ENCODE data around the gene ZNF70. TPM values are rescaled to one million over a fixed set of nuclear protein-coding genes. Genes with fewer than 3 reads are reported as not detected.

The ZNF70 gene
- total RNA-seq, result 1 to 10 TPM; 1.9 to 2.4 TPM

- Mint-ChIP-seq H3K36me3 (peaks cover 5% of the 10 kb centered on the region), H3K4me3 (peak within 1 kb of the TSS; percentile 87), H3K9me3 (no peaks in the 10 kb centered on the region), H3K27me3 (no peaks in the 10 kb centered on the region), H3K27ac (peak within 1 kb of the TSS; percentile 74), H3K4me1 (peaks cover 9% of the 10 kb centered on the region)
- DNase-seq, result peak; percentile 93
Measured at GRCh38 chr22:23750714-23751440, at the start of gene ZNF70. Gene ZNF70, minus strand, starts transcription at chr22:23751112. Its CDS starts 5,972 bp downstream, at chr22:23745140.

DNA sequence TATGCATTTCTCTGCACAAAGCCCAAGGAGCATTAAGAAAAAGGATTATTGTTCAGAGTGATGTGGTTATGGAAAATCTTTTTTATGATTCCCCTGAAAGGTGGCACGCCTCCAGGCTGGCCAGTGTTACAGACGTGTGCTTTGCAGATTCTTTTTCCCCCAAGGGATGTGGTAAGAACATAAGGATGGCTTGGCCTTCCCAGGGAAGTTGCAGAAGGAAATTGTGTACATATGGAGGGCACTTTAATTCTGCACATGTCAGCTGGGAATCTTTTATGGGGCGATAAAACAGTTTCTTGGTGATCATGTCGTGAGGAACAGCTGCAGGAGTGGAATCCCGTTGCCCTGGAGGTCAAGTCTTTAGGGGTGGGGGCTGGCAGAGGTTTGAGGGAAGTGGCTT lies 45.5 kb upstream of the ZNF70 start:
- H3K9me3 Mint-ChIP-seq, result no peaks in the 10 kb centered on the region
- no peak overlapping the region for H3K4me3 Mint-ChIP-seq
- peaks cover 19% of the 10 kb centered on the region for H3K36me3 Mint-ChIP-seq
- H3K27me3 Mint-ChIP-seq, result no peaks in the 10 kb centered on the region
- DNase-seq, result no peak
- peaks cover 14% of the 10 kb centered on the region for H3K4me1 Mint-ChIP-seq
- no peak overlapping the region for H3K27ac Mint-ChIP-seq

GRCh38 chr22:23793326-23793725 lies 42.4 kb upstream of the ZNF70 start:
- Mint-ChIP-seq H3K27me3 (no peaks in the 10 kb centered on the region), H3K27ac (no peak overlapping the region), H3K36me3 (peaks cover 20% of the 10 kb centered on the region), H3K9me3 (no peaks in the 10 kb centered on the region), H3K4me1 (peaks cover 20% of the 10 kb centered on the region), H3K4me3 (no peak overlapping the region)
- no peak for DNase-seq

DNA sequence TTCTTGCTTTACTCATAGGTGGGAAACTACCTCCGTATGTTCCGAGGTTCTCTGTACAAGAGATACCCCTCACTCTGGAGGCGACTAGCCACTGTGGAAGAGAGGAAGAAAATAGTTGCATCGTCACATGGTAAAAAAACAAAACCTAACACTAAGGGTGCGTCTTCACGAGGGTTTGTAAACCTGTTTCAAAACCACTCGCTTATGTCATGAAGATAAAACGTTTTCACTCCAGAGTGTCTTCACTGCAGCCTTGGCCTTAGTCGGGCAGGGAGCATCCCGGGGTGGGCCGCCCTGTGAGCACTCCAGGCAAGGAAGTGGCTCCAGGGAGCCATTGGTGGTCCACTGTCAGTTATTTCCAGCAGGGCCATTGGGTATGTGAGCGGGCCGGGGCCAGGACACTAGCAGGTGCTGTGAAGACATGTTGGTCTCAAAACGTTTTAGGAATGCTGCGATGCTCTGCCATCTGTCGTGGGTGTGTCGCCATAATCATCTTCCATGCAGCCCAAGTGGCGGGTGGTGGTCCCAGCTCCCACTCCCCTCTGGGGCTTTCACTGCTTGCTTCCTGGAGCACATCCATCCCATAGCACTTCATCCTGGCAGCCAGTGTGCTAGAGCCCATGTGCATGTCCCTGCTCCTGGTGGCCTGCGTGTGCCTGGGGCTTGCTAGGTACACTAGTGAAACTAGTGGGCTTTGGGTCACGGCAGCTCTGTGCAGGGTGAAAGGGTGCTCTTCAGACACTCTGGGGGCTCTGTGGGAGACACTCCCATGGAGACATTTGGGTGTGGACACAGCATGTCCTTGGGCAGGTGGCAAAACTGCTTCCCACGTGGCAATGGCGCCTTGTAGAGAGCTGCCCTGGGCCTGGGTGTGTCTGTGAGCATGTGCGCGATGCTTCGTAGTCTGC lies 41.1 kb upstream of the ZNF70 start:
- H3K9me3 Mint-ChIP-seq, result no peaks in the 10 kb centered on the region
- peak overlapping the region; percentile 44 for H3K27ac Mint-ChIP-seq
- H3K4me3 Mint-ChIP-seq, result no peak overlapping the region
- no peak for DNase-seq
- H3K4me1 Mint-ChIP-seq, result peaks cover 26% of the 10 kb centered on the region
- peaks cover 19% of the 10 kb centered on the region for H3K36me3 Mint-ChIP-seq
- H3K27me3 Mint-ChIP-seq, result no peaks in the 10 kb centered on the region

DNA sequence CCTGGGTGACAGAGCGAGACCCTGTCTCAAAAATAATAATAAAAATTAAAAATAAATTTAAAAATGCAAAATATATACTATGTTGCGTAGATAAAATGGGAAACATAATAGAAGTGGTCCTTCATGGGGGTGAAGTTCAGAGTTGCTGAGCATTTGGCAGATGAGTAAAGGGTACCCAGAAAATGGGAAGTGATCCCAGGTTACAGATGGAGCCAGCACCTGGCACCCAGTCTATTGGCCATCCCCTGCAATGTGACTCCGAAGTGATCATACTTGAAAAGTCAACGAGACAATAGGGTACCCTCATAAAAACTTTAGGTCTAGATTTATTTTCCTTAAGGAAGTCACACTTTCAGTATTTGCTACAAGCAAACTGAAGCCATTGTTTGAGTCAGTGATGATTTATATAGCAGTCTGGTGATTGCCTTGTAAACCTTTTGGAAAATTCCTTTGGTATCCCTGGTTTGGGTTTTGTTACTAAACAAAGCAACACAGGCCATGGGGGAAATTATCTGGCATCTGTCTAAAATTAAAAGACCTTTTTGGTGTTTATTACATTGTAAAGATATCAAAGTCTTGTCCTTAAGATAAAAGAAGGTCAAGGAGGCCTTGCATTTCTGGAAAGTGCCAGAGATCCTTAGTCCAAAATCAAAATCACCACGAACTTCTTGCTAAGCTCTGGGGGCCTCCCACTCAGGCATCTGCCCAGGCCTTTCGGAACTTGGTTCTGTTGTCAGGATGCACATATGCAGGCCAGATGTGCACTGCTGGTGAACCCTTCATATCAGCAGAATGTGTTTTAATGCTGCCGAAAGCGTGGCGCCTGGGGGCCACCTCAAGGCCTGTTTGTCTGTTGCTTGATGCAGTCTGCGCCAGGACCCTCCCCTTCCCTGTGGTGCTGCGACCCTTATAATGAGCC lies 40.2 kb upstream of the ZNF70 start:
- no peak overlapping the region for H3K4me3 Mint-ChIP-seq
- no peaks in the 10 kb centered on the region for H3K9me3 Mint-ChIP-seq
- DNase-seq, result no peak
- peaks cover 30% of the 10 kb centered on the region for H3K4me1 Mint-ChIP-seq
- H3K36me3 Mint-ChIP-seq, result peaks cover 12% of the 10 kb centered on the region
- H3K27me3 Mint-ChIP-seq, result no peaks in the 10 kb centered on the region
- no peak overlapping the region for H3K27ac Mint-ChIP-seq

GRCh38 chr22:23789638-23790037 lies 38.7 kb upstream of the ZNF70 start:
- Mint-ChIP-seq H3K27me3 (no peaks in the 10 kb centered on the region), H3K36me3 (peaks cover 11% of the 10 kb centered on the region), H3K4me1 (peaks cover 30% of the 10 kb centered on the region), H3K4me3 (no peak overlapping the region), H3K27ac (no peak overlapping the region), H3K9me3 (no peaks in the 10 kb centered on the region)
- no peak for DNase-seq

GRCh38 chr22:23789121-23789520 lies 38.2 kb upstream of the ZNF70 start:
- Mint-ChIP-seq H3K27ac (no peak overlapping the region), H3K4me3 (no peak overlapping the region), H3K9me3 (no peaks in the 10 kb centered on the region), H3K27me3 (no peaks in the 10 kb centered on the region), H3K36me3 (peaks cover 11% of the 10 kb centered on the region), H3K4me1 (peaks cover 34% of the 10 kb centered on the region)
- DNase-seq, result no peak

- Mint-ChIP-seq H3K9me3 (no peaks in the 10 kb centered on the region), H3K27ac (peak overlapping the region; percentile 88), H3K27me3 (no peaks in the 10 kb centered on the region), H3K36me3 (peaks cover 9% of the 10 kb centered on the region), H3K4me1 (peaks cover 32% of the 10 kb centered on the region), H3K4me3 (peak overlapping the region; percentile 90)
- DNase-seq, result no peak
Measured at GRCh38 chr22:23787910-23788309, 37.0 kb upstream of the ZNF70 start.

DNA sequence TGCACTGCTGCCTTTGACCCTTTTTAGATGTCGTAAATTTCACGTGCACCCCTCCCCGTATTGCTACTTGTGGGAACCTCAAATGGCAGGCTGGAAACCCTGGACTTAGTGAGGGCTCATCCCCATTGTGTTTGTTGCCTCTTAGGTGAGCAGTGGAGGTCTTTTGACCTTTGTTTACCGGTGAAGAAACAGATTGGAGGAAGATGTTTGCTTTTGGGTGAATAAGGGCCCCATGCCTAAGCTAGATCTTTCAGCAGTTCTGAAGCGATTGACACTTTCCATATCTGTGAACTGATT lies 36.6 kb upstream of the ZNF70 start:
- peak overlapping the region; percentile 90 for H3K4me3 Mint-ChIP-seq
- DNase-seq, result no peak
- H3K9me3 Mint-ChIP-seq, result no peaks in the 10 kb centered on the region
- H3K27me3 Mint-ChIP-seq, result no peaks in the 10 kb centered on the region
- peak overlapping the region; percentile 88 for H3K27ac Mint-ChIP-seq
- H3K4me1 Mint-ChIP-seq, result peaks cover 30% of the 10 kb centered on the region
- H3K36me3 Mint-ChIP-seq, result peaks cover 9% of the 10 kb centered on the region

DNA sequence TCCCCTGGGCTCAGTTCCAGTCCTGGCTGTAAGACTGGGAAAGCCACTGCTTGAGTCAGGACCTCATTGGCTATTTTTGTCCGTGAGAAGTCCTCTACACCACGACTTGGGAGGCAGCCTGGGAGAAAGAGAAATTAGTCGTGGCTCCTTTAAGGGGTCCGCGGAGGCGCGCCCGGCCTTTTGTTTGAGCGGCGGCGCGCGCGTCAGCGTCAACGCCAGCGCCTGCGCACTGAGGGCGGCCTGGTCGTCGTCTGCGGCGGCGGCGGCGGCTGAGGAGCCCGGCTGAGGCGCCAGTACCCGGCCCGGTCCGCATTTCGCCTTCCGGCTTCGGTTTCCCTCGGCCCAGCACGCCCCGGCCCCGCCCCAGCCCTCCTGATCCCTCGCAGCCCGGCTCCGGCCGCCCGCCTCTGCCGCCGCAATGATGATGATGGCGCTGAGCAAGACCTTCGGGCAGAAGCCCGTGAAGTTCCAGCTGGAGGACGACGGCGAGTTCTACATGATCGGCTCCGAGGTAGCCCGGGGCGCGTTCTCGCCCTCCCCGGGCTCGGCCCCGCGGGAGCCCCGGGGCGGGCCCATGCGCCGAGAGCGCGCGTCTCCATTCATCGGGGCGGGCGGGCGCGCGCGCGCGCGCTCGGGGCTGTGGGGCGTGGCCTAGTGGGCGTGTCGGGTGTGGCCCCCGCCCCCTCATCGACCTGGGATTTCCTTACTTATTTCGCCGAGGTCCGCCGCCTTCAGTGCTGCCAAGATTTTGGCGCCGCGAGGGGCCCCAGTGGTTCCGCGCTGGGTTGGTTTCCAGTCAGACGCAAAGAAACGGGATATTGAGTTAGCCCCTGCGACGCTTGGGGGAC lies 36.1 kb upstream of the ZNF70 start, which contains the start of gene SMARCB1:
Gene SMARCB1, plus strand, starts transcription at position 215 of the 848 bp plus-strand sequence. Its CDS starts 204 bp downstream, at position 419.
- peaks cover 24% of the 10 kb centered on the region for H3K4me1 Mint-ChIP-seq
- peak within 1 kb of the TSS; percentile 90 for H3K4me3 Mint-ChIP-seq
- H3K27ac Mint-ChIP-seq, result peak within 1 kb of the TSS; percentile 94
- DNase-seq, result peak; percentile 89
- no peaks in the 10 kb centered on the region for H3K27me3 Mint-ChIP-seq
- H3K36me3 Mint-ChIP-seq, result peaks cover 9% of the 10 kb centered on the region
- no peaks in the 10 kb centered on the region for H3K9me3 Mint-ChIP-seq

DNA sequence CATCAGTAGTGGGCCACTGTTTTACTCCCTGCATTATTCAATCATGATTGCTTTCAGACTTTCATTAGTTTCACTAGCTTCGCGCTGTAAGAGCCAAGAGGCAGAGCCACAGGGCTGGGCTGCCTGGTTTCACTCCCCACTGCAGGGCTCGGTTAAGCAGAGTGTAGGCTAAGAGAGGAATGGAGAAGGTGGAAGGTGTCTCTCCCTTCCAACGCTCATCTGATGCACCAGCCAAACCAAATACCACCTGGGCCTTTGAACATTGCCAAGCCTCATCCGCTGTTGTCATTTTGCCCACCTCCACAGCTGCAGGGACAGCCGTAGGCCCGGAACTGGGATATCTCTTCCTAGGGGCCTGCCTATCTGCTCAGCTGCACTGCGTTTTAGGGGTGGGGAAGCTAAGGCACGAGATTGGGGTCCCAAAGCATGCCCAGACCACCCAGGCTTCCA lies 35.4 kb upstream of the ZNF70 start:
- Mint-ChIP-seq H3K36me3 (peaks cover 6% of the 10 kb centered on the region), H3K4me1 (peaks cover 19% of the 10 kb centered on the region), H3K9me3 (no peaks in the 10 kb centered on the region), H3K27ac (peak overlapping the region; percentile 94), H3K4me3 (peak overlapping the region; percentile 90), H3K27me3 (no peaks in the 10 kb centered on the region)
- DNase-seq, result peak; percentile 28

- Mint-ChIP-seq H3K4me3 (no peak overlapping the region), H3K27ac (peak overlapping the region; percentile 0), H3K4me1 (peaks cover 16% of the 10 kb centered on the region), H3K9me3 (no peaks in the 10 kb centered on the region), H3K27me3 (no peaks in the 10 kb centered on the region), H3K36me3 (peaks cover 6% of the 10 kb centered on the region)
- DNase-seq, result no peak
Measured at GRCh38 chr22:23784215-23784732, 33.4 kb upstream of the ZNF70 start.

DNA sequence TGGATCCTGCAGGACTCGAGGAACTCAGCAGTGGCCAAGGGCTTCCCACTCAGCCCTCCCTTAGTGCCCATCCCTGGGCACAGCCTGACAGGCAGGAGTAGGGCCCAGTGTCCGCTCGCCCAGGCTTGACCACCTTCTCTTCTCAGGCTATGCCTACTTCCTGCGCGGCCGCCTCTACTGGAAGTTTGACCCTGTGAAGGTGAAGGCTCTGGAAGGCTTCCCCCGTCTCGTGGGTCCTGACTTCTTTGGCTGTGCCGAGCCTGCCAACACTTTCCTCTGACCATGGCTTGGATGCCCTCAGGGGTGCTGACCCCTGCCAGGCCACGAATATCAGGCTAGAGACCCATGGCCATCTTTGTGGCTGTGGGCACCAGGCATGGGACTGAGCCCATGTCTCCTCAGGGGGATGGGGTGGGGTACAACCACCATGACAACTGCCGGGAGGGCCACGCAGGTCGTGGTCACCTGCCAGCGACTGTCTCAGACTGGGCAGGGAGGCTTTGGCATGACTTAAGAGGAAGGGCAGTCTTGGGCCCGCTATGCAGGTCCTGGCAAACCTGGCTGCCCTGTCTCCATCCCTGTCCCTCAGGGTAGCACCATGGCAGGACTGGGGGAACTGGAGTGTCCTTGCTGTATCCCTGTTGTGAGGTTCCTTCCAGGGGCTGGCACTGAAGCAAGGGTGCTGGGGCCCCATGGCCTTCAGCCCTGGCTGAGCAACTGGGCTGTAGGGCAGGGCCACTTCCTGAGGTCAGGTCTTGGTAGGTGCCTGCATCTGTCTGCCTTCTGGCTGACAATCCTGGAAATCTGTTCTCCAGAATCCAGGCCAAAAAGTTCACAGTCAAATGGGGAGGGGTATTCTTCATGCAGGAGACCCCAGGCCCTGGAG lies 32.6 kb upstream of the ZNF70 start:
- Mint-ChIP-seq H3K27ac (no peak overlapping the region), H3K4me1 (peaks cover 14% of the 10 kb centered on the region), H3K27me3 (no peaks in the 10 kb centered on the region), H3K4me3 (no peak overlapping the region), H3K9me3 (no peaks in the 10 kb centered on the region), H3K36me3 (peaks cover 5% of the 10 kb centered on the region)
- no peak for DNase-seq

Measured in activated naive CD8-positive, alpha-beta T cell treated with anti-CD3 and anti-CD28 coated beads for 36 hours (primary cell).